Uterus (tissue), 2 donors: ENCODE results near the gene MMP8.

ENCODE experiments used
- POLR2A ChIP-seq, 2 donors: fragments of 450-650 bp; IDR thresholded peaks; one replicate each; pipeline ENCODE4 v1.6.1; 2016; ENCODE audit warnings: antibody characterized with exemption in 2 of 2, mild to moderate bottlenecking in 1 of 2, moderate library complexity in 1 of 2
- TF ChIP-seq, protein P1 (sequence below), 4 experiments: fragments of 200-600 bp in 2 of 4; fragments of 450-650 bp in 2 of 4; sonication (generic) in 2 of 4; IDR thresholded peaks; one replicate each; pipeline ENCODE4 v1.5.1; 2016 to 2019; ENCODE audit warnings: antibody characterized with exemption in 4 of 4, mild to moderate bottlenecking in 2 of 4, moderate library complexity in 1 of 4

GRCh38 chr11:102729849-102730815 lies 5.4 kb upstream of the MMP8 start:
- TF ChIP-seq, protein P1, sequence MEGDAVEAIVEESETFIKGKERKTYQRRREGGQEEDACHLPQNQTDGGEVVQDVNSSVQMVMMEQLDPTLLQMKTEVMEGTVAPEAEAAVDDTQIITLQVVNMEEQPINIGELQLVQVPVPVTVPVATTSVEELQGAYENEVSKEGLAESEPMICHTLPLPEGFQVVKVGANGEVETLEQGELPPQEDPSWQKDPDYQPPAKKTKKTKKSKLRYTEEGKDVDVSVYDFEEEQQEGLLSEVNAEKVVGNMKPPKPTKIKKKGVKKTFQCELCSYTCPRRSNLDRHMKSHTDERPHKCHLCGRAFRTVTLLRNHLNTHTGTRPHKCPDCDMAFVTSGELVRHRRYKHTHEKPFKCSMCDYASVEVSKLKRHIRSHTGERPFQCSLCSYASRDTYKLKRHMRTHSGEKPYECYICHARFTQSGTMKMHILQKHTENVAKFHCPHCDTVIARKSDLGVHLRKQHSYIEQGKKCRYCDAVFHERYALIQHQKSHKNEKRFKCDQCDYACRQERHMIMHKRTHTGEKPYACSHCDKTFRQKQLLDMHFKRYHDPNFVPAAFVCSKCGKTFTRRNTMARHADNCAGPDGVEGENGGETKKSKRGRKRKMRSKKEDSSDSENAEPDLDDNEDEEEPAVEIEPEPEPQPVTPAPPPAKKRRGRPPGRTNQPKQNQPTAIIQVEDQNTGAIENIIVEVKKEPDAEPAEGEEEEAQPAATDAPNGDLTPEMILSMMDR (IDR thresholded peaks at IDR 0.05) = no peak
- TF ChIP-seq POLR2A (IDR thresholded peaks at IDR 0.05) = no peak
